GM12873 (cell line): ENCODE measurements around the gene TSPAN3.

Experiments used
- CTCF ChIP-seq: IDR thresholded peaks from 2 replicates; pipeline ENCODE4 v1.5.1; 2012; ENCODE audit warnings: low read depth, mild to moderate bottlenecking, moderate library complexity, low read length, control low read depth; ENCODE audit not compliant: insufficient read depth; ENCODE audit errors: missing control alignments

Gene TSPAN3

DNA sequence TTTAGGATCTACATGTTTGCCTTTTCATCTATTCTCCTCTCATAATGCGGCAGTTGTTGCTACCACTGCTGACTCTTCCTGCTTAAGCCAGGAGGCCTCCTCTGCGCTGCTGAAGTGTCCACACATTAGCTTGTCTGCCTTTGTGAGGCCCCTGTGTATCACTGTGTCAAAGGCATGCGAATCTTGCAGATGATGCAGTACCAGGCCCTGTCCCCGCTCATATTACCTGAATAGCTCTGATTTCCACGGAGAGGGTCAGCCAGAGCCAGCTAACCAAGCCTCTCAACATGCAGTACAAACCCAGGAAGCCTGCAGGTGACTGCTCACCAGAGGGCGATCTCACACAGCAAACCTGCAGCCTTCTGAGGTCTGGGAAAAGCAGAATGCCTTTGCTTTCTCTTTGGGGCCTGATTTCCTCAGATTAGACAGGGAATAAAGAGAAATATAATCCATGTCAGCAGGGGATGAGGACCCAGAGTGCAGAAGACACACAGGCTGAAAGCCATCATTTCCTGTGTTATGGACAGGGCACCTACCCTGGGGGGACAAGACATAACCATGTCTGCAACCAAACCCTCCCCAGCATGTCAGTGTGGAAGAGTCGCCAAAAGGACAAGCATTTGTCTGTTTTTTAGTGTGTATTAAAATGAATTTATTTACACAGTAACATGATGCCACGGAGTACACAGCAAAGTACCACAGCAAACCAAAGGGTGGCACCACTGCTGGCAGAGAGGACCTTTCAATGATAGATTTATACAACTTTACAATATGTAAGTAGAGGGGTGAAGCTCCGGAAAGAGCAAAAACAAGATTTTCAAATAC lies 36.8 kb upstream of the TSPAN3 start:
- TF ChIP-seq CTCF: peak; percentile 76

GRCh38 chr15:77107068-77107467 lies 36.2 kb upstream of the TSPAN3 start:
- no peak for TF ChIP-seq CTCF

GRCh38 chr15:77104155-77104554 lies 33.2 kb upstream of the TSPAN3 start:
- TF ChIP-seq CTCF: no peak

DNA sequence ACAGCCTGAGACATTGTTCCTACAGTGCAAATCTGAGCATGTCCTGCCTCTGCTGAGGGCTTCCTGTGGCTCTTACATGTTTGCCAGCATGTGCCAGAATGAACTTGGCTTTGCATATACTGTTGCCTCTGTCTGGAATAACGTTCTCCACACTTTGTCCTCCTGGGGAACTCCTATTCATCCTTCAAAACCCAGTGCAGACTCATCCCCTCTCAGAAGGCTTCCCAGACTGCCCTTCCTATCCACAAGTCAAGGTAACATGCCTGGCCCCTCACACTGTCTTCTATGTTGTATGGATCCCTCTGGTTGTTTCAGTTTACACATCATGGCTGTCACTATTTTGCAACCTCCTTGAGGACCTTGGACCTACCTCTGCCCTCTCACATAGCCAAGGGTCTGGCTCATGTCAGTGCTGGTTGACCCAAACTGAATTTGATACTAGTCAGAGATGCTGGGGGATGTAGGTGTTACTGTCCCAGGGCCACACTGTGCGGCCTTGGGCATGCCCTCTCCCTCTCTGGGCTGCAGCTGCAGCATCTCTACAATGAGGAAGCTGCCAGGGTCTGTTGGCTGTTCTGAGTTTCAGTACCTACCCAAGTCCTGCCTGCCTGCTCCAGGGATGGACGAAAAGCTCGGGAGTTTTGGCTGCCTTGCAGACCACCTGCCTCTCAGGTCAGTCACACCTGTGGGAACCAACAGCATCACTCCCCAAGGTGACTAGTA lies 29.0 kb upstream of the TSPAN3 start:
- no peak for TF ChIP-seq CTCF

DNA sequence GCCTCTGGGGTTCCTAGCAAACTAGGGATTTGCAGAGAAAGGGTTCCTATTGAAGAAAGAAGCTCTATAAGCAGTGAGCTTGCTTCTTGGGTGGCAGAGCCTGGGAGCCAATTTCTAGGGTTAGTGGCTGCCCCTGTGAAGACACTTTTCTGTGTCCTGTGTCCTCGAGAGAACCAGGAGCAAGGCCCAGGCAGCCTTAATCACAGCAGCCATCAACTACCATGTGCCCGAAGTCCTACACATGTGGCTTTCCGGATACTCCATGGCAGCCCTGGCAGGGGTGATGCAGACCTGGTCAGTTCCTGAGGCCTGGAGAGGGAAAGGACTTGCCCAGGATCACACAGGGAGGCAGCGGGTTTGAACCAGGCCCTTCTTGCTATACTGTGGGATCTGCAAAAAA lies 27.7 kb upstream of the TSPAN3 start:
- no peak for TF ChIP-seq CTCF

DNA sequence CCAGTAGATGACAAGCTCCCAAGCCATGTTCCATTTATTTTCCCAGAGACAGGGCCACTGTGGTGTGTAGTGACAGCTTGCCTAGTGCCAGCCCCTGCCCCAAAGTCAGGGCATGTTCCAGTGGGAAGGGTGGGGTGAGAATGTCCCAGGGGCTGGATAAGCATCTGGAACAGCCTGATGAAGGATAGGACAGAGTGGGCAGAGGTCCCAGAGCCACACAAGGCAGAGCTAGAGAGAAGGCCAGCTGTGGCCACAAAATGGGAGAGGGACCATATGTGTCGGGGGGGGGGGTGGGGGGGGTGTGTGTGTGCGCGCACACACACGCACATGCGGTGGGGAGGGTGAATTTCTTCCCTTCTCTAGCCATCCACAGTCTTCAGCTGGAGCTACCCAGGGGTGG lies 27.0 kb upstream of the TSPAN3 start:
- no peak for TF ChIP-seq CTCF

- no peak for TF ChIP-seq CTCF
Observed at GRCh38 chr15:77097248-77097721, 26.4 kb upstream of the TSPAN3 start.
